Measurements from ENCODE around the gene MERTK.
"Not testable (repeated sequence)": the region's sequence is repeated elsewhere in the genome, so short reads cannot be mapped to it uniquely, and the experiment has no call there.

DNA sequence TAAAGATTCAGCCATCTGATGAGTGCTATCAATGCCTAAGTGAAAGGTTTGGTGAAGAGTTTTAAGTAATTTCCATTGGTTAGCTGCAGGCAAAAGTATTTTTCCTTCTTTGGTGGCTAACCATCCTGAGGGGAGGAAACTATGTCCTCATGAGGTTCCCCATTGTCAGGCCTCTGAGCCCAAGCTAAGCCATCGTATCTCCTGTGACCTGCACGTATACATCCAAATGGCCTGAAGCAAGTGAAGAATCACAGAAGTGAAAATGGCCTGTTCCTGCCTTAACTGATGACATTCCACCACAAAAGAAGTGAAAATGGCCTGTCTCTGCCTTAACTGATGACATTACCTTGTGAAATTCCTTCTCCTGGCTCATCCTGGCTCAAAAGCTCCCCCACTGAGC lies 141.7 kb downstream of the MERTK start:
- not testable (repeated sequence) for TF ChIP-seq EZH2 (IDR thresholded peaks at IDR 0.05; ENCODE audit: borderline replicate concordance, insufficient read depth, low read depth, low read length, poor library complexity, severe bottlenecking)
- TF ChIP-seq, protein P1, sequence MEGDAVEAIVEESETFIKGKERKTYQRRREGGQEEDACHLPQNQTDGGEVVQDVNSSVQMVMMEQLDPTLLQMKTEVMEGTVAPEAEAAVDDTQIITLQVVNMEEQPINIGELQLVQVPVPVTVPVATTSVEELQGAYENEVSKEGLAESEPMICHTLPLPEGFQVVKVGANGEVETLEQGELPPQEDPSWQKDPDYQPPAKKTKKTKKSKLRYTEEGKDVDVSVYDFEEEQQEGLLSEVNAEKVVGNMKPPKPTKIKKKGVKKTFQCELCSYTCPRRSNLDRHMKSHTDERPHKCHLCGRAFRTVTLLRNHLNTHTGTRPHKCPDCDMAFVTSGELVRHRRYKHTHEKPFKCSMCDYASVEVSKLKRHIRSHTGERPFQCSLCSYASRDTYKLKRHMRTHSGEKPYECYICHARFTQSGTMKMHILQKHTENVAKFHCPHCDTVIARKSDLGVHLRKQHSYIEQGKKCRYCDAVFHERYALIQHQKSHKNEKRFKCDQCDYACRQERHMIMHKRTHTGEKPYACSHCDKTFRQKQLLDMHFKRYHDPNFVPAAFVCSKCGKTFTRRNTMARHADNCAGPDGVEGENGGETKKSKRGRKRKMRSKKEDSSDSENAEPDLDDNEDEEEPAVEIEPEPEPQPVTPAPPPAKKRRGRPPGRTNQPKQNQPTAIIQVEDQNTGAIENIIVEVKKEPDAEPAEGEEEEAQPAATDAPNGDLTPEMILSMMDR (IDR thresholded peaks at IDR 0.05) = not testable (repeated sequence)
